H9 (cell line): Measurements from ENCODE around the gene IL1RAPL2. TPM values are rescaled to one million over a fixed set of nuclear protein-coding genes. Genes with fewer than 3 reads are reported as not detected.

Experiments
- DNase-seq: peaks from one replicate; pipeline ENCODE4 v3.0.0-alpha.2; 2017
- H2AFZ ChIP-seq: one replicate; pipeline ENCODE4 v1.6.1; 2013; ENCODE audit warnings: mild to moderate bottlenecking, low read length, control low read depth, moderate library complexity
- H2AK5ac ChIP-seq: 2 replicates; pipeline ENCODE4 v1.6.1; 2013; ENCODE audit warnings: low read length, control low read depth, mixed read lengths; ENCODE audit not compliant: insufficient read length
- H2BK120ac ChIP-seq: one replicate; pipeline ENCODE4 v1.6.1; 2013; ENCODE audit warnings: low read depth, mild to moderate bottlenecking, low read length, control low read depth, inconsistent platforms; ENCODE audit not compliant: poor library complexity, severe bottlenecking
- H2BK12ac ChIP-seq: 2 replicates; pipeline ENCODE4 v1.6.1; 2013; ENCODE audit warnings: low read length, control low read depth, mixed read lengths, low read depth; ENCODE audit not compliant: insufficient read length
- H2BK15ac ChIP-seq: 2 replicates; pipeline ENCODE4 v1.6.1; 2013; ENCODE audit warnings: low read depth, low read length, control low read depth
- H2BK20ac ChIP-seq: one replicate; pipeline ENCODE4 v1.6.1; 2013; ENCODE audit warnings: low read depth, mild to moderate bottlenecking, low read length, control low read depth, inconsistent platforms; ENCODE audit not compliant: poor library complexity, severe bottlenecking
- H2BK5ac ChIP-seq: 2 replicates; pipeline ENCODE4 v1.6.1; 2013; ENCODE audit warnings: low read length, control low read depth, mixed read lengths; ENCODE audit not compliant: insufficient read length
- H3K14ac ChIP-seq: 2 replicates; pipeline ENCODE4 v1.6.1; 2013; ENCODE audit warnings: low read length, control low read depth; ENCODE audit not compliant: insufficient read depth
- H3K18ac ChIP-seq: 2 replicates; pipeline ENCODE4 v1.6.1; 2013; ENCODE audit warnings: low read depth, mild to moderate bottlenecking, mixed read lengths, low read length, control low read depth; ENCODE audit not compliant: insufficient read length
- H3K23ac ChIP-seq: 2 replicates; pipeline ENCODE4 v1.6.1; 2013; ENCODE audit warnings: low read length, control low read depth, mixed read lengths, low read depth; ENCODE audit not compliant: insufficient read length
- H3K23me2 ChIP-seq: 2 replicates; pipeline ENCODE4 v1.6.1; 2013; ENCODE audit warnings: low read depth, mild to moderate bottlenecking, mixed read lengths, low read length, control low read depth; ENCODE audit not compliant: insufficient read length, poor library complexity, severe bottlenecking
- H3K27ac ChIP-seq: 2 replicates; pipeline ENCODE4 v1.5.1; 2013; ENCODE audit warnings: low read length, control low read depth, mixed read lengths, low read depth; ENCODE audit not compliant: insufficient read length
- H3K27me3 ChIP-seq: 2 replicates; pipeline ENCODE4 v1.6.1; 2013; ENCODE audit warnings: low read length, control low read depth, inconsistent platforms; ENCODE audit not compliant: insufficient read depth
- H3K4ac ChIP-seq: 2 replicates; pipeline ENCODE4 v1.6.1; 2013; ENCODE audit warnings: low read depth, mild to moderate bottlenecking, control low read depth, inconsistent platforms, low read length, moderate library complexity
- H3K4me1 ChIP-seq: 2 replicates; pipeline ENCODE4 v1.6.1; 2013; ENCODE audit warnings: low read length, control low read depth, inconsistent platforms; ENCODE audit not compliant: insufficient read depth
- H3K4me2 ChIP-seq: 2 replicates; pipeline ENCODE4 v1.6.1; 2013; ENCODE audit warnings: low read length, control low read depth, mixed read lengths; ENCODE audit not compliant: insufficient read length, insufficient read depth
- H3K56ac ChIP-seq: 2 replicates; pipeline ENCODE4 v1.6.1; 2013; ENCODE audit warnings: low read depth, mild to moderate bottlenecking, mixed read lengths, low read length, control low read depth; ENCODE audit not compliant: insufficient read length
- H3K79me1 ChIP-seq: 2 replicates; pipeline ENCODE4 v1.6.1; 2013; ENCODE audit warnings: low read depth, mild to moderate bottlenecking, moderate library complexity, low read length, control low read depth, inconsistent platforms; ENCODE audit not compliant: insufficient read depth, poor library complexity, severe bottlenecking
- H3K79me2 ChIP-seq: 2 replicates; pipeline ENCODE4 v1.6.1; 2013; ENCODE audit warnings: low read length, control low read depth, inconsistent platforms; ENCODE audit not compliant: insufficient read depth
- H3K9ac ChIP-seq: 2 replicates; pipeline ENCODE4 v1.6.1; 2013; ENCODE audit warnings: low read length, control low read depth, mixed read lengths; ENCODE audit not compliant: insufficient read length; ENCODE audit errors: extremely low read depth
- H3K9me3 ChIP-seq: one replicate; pipeline ENCODE4 v1.6.1; 2013; ENCODE audit warnings: low read depth, low read length, inconsistent platforms; ENCODE audit not compliant: control insufficient read depth
- H3T11ph ChIP-seq: one replicate; pipeline ENCODE4 v1.6.1; 2013; ENCODE audit warnings: mild to moderate bottlenecking, low read length, control low read depth, inconsistent platforms
- H4K20me1 ChIP-seq: one replicate; pipeline ENCODE4 v1.6.1; 2013; ENCODE audit not compliant: control insufficient read depth, insufficient read length, insufficient read depth
- H4K5ac ChIP-seq: 2 replicates; pipeline ENCODE4 v1.6.1; 2013; ENCODE audit warnings: low read depth, mild to moderate bottlenecking, mixed read lengths, low read length, control low read depth; ENCODE audit not compliant: insufficient read length
- H4K8ac ChIP-seq: replicated peaks from 2 replicates; pipeline ENCODE4 v1.6.1; 2013; ENCODE audit warnings: low read length, control low read depth, mixed read lengths, low read depth; ENCODE audit not compliant: insufficient read length
- H4K91ac ChIP-seq: 2 replicates; pipeline ENCODE4 v1.6.1; 2013; ENCODE audit warnings: low read depth, mild to moderate bottlenecking, moderate library complexity, mixed read lengths, low read length, control low read depth; ENCODE audit not compliant: insufficient read length
- H3K27ac Mint-ChIP-seq, 3 experiments: 2 replicates in 2 of 3; 3 replicates in 1 of 3; pipeline ENCODE4 v1.8.0; 2020 to 2021; ENCODE audit warnings: mixed read lengths in 3 of 3, mild to moderate bottlenecking in 1 of 3, moderate library complexity in 1 of 3
- H3K27me3 Mint-ChIP-seq: 2 replicates; pipeline ENCODE4 v1.8.0; 2021; ENCODE audit warnings: low read depth, mild to moderate bottlenecking, moderate library complexity, mixed read lengths
- H3K36me3 Mint-ChIP-seq, 3 experiments: 2 replicates in 2 of 3; 3 replicates in 1 of 3; pipeline ENCODE4 v1.8.0; 2020 to 2021; ENCODE audit warnings: low read depth in 3 of 3, mixed read lengths in 3 of 3; ENCODE audit not compliant: insufficient read depth in 1 of 3
- H3K4me1 Mint-ChIP-seq, 2 experiments: 2 replicates each; pipeline ENCODE4 v1.8.0; 2020; ENCODE audit warnings: mixed read lengths in 2 of 2
- H3K4me3 Mint-ChIP-seq, 2 experiments: 2 replicates in 1 of 2; 3 replicates in 1 of 2; pipeline ENCODE4 v1.8.0; 2020 to 2021; ENCODE audit warnings: mild to moderate bottlenecking in 2 of 2, mixed read lengths in 2 of 2, moderate library complexity in 1 of 2
- H3K9me3 Mint-ChIP-seq, 2 experiments: 2 replicates in 1 of 2; 3 replicates in 1 of 2; pipeline ENCODE4 v1.8.0; 2020; ENCODE audit warnings: mild to moderate bottlenecking in 2 of 2, mixed read lengths in 2 of 2, moderate library complexity in 1 of 2
- total RNA-seq: library from RNA; stranded (reverse); gene quantifications from 2 replicates; pipeline ENCODE4 v1.2.1, GENCODE V29; 2021
- TF ChIP-seq, protein P1 (sequence below): fragments of 200-600 bp; sonication (generic); conservative IDR thresholded peaks from 3 replicates; pipeline ENCODE4 v1.8.0; 2021; ENCODE audit warnings: antibody characterized with exemption, mild to moderate bottlenecking

IL1RAPL2 gene
- total RNA-seq, 1 experiment from 2014 or later = not detected

- Histone ChIP-seq H3K18ac (no peak overlapping the region), H3K14ac (no peak overlapping the region), H3T11ph (no peak overlapping the region), H3K79me2 (no peaks in the 10 kb centered on the region), H2BK20ac (no peak overlapping the region), H3K79me1 (no peaks in the 10 kb centered on the region), H2BK5ac (no peak overlapping the region), H3K56ac (no peak overlapping the region), H2BK12ac (no peak overlapping the region), H2AK5ac (no peak overlapping the region), H3K23me2 (no peaks in the 10 kb centered on the region), H2AFZ (no peak overlapping the region), H3K27me3 (no peaks in the 10 kb centered on the region), H4K5ac (no peak overlapping the region), H4K8ac (no peak overlapping the region), H2BK120ac (no peak overlapping the region), H4K20me1 (no peaks in the 10 kb centered on the region), H4K91ac (no peak overlapping the region), H3K9me3 (no peaks in the 10 kb centered on the region), H3K23ac (no peak overlapping the region), H3K9ac (no peak overlapping the region), H3K27ac (no peak overlapping the region), H3K4me1 (no peaks in the 10 kb centered on the region), H3K4ac (no peak overlapping the region), H2BK15ac (no peak overlapping the region), H3K4me2 (no peak overlapping the region)
- Mint-ChIP-seq H3K9me3 (peaks cover 0 to 41% of the 10 kb centered on the region in 2 experiments; a peak in 2 of 5 replicates), H3K4me1 (no peaks in the 10 kb centered on the region), H3K36me3 (no peaks in the 10 kb centered on the region), H3K4me3 (no peak overlapping the region), H3K27ac (no peak overlapping the region), H3K27me3 (no peaks in the 10 kb centered on the region)
- DNase-seq = no peak
- TF ChIP-seq, protein P1, sequence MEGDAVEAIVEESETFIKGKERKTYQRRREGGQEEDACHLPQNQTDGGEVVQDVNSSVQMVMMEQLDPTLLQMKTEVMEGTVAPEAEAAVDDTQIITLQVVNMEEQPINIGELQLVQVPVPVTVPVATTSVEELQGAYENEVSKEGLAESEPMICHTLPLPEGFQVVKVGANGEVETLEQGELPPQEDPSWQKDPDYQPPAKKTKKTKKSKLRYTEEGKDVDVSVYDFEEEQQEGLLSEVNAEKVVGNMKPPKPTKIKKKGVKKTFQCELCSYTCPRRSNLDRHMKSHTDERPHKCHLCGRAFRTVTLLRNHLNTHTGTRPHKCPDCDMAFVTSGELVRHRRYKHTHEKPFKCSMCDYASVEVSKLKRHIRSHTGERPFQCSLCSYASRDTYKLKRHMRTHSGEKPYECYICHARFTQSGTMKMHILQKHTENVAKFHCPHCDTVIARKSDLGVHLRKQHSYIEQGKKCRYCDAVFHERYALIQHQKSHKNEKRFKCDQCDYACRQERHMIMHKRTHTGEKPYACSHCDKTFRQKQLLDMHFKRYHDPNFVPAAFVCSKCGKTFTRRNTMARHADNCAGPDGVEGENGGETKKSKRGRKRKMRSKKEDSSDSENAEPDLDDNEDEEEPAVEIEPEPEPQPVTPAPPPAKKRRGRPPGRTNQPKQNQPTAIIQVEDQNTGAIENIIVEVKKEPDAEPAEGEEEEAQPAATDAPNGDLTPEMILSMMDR = no peak
Measured at GRCh38 chrX:104662694-104663093, 96.7 kb downstream of the IL1RAPL2 start.
